ENCODE data around the gene CAVIN1. TPM values are rescaled to one million over a fixed set of nuclear protein-coding genes. Genes with fewer than 3 reads are reported as not detected.
"Not testable (repeated sequence)": the region's sequence is repeated elsewhere in the genome, so short reads cannot be mapped to it uniquely, and the experiment has no call there.

The CAVIN1 gene
- total and polyA plus RNA-seq, 4 donors = 110 to 277 (median 159) TPM

- TF ChIP-seq CTCF (IDR thresholded peaks at IDR 0.05; ENCODE audit: control extremely low read depth, extremely low read depth) = no peak
- peaks cover 0 to 9% (median 0%) of the 10 kb centered on the region in 5 donors for H3K4me1 ChIP-seq (ENCODE audit: control insufficient read depth in 5 of 5, insufficient read depth in 5 of 5, low read length in 5 of 5)
- ATAC-seq (ENCODE audit: insufficient read depth, low FRiP score) (no peak), DNase-seq (no peak)
- peaks cover 0 to 7% (median 4%) of the 10 kb centered on the region in 4 donors for H3K36me3 ChIP-seq (ENCODE audit: control insufficient read depth in 4 of 4, insufficient read depth in 4 of 4, low read length in 4 of 4)
- no peaks in the 10 kb centered on the region for H3K27me3 ChIP-seq (ENCODE audit: control insufficient read depth in 3 of 3, insufficient read depth in 3 of 3, low read length in 2 of 3)
- no peak overlapping the region for H3K27ac ChIP-seq (ENCODE audit: low read depth in 1 of 2, low read length in 1 of 2)
- no peak overlapping the region for H3K9ac ChIP-seq (ENCODE audit: insufficient read depth in 1 of 2, low read length in 2 of 2)
- H3K4me3 ChIP-seq = no peak overlapping the region
- peaks cover 0 to 4% (median 0%) of the 10 kb centered on the region in 4 donors for H3K9me3 ChIP-seq (ENCODE audit: control insufficient read depth in 4 of 4, insufficient read depth in 3 of 4, low read length in 3 of 4)
Measured at GRCh38 chr17:42372142-42372541, 50.9 kb downstream of the CAVIN1 start.

GRCh38 chr17:42368797-42369561, 54.1 kb downstream of the CAVIN1 start:
- peaks cover 0 to 23% (median 0%) of the 10 kb centered on the region in 5 donors for H3K4me1 ChIP-seq (ENCODE audit: control insufficient read depth in 5 of 5, insufficient read depth in 5 of 5, low read length in 5 of 5)
- H3K27ac ChIP-seq (ENCODE audit: low read depth in 1 of 2, low read length in 1 of 2); H3K9me3 ChIP-seq (ENCODE audit: control insufficient read depth in 4 of 4, insufficient read depth in 3 of 4, low read length in 3 of 4); ATAC-seq (ENCODE audit: insufficient read depth, low FRiP score); H3K9ac ChIP-seq (ENCODE audit: insufficient read depth in 1 of 2, low read length in 2 of 2); H3K36me3 ChIP-seq (ENCODE audit: control insufficient read depth in 4 of 4, insufficient read depth in 4 of 4, low read length in 4 of 4); H3K27me3 ChIP-seq (ENCODE audit: control insufficient read depth in 3 of 3, insufficient read depth in 3 of 3, low read length in 2 of 3); H3K4me3 ChIP-seq; DNase-seq: not testable (repeated sequence)
- WGBS, 2 donors = 70 to 73% methylated on average over 12 of the region's 12 CpGs

GRCh38 chr17:42368310-42368709, 54.7 kb downstream of the CAVIN1 start:
- H3K4me3 ChIP-seq; DNase-seq; H3K27me3 ChIP-seq (ENCODE audit: control insufficient read depth in 3 of 3, insufficient read depth in 3 of 3, low read length in 2 of 3); H3K27ac ChIP-seq (ENCODE audit: low read depth in 1 of 2, low read length in 1 of 2); H3K9ac ChIP-seq (ENCODE audit: insufficient read depth in 1 of 2, low read length in 2 of 2); H3K36me3 ChIP-seq (ENCODE audit: control insufficient read depth in 4 of 4, insufficient read depth in 4 of 4, low read length in 4 of 4); H3K9me3 ChIP-seq (ENCODE audit: control insufficient read depth in 4 of 4, insufficient read depth in 3 of 4, low read length in 3 of 4); ATAC-seq (ENCODE audit: insufficient read depth, low FRiP score): not testable (repeated sequence)
- H3K4me1 ChIP-seq (ENCODE audit: control insufficient read depth in 5 of 5, insufficient read depth in 5 of 5, low read length in 5 of 5) = peaks cover 0 to 30% (median 0%) of the 10 kb centered on the region in 5 donors
- WGBS, 2 donors = 74% methylated on average over 5 of the region's 5 CpGs

GRCh38 chr17:42366176-42367023, 56.7 kb downstream of the CAVIN1 start:
- Histone ChIP-seq H3K4me1 (ENCODE audit: control insufficient read depth in 5 of 5, insufficient read depth in 5 of 5, low read length in 5 of 5) (peaks cover 0 to 48% (median 0%) of the 10 kb centered on the region in 5 donors), H3K27ac (ENCODE audit: low read depth in 1 of 2, low read length in 1 of 2) (peak overlapping the region in 1 of 2 donors; percentile 64)
- H3K36me3 ChIP-seq (ENCODE audit: control insufficient read depth in 4 of 4, insufficient read depth in 4 of 4, low read length in 4 of 4); H3K4me3 ChIP-seq; H3K9ac ChIP-seq (ENCODE audit: insufficient read depth in 1 of 2, low read length in 2 of 2); DNase-seq; H3K27me3 ChIP-seq (ENCODE audit: control insufficient read depth in 3 of 3, insufficient read depth in 3 of 3, low read length in 2 of 3); ATAC-seq (ENCODE audit: insufficient read depth, low FRiP score); H3K9me3 ChIP-seq (ENCODE audit: control insufficient read depth in 4 of 4, insufficient read depth in 3 of 4, low read length in 3 of 4): not testable (repeated sequence)
- WGBS, 2 donors = 57 to 67% methylated on average over 13 of the region's 13 CpGs

Data from lung (tissue), 12 donors.